Measurements from ENCODE around the gene SAP30L. TPM values are rescaled to one million over a fixed set of nuclear protein-coding genes. Genes with fewer than 3 reads are reported as not detected.

Gene SAP30L
- total and polyA plus RNA-seq, 2 of the 13 experiments (the other 11 are each of a cell fraction or from before 2014, with no cell fraction given) = 27.9 to 37.2 TPM

DNA sequence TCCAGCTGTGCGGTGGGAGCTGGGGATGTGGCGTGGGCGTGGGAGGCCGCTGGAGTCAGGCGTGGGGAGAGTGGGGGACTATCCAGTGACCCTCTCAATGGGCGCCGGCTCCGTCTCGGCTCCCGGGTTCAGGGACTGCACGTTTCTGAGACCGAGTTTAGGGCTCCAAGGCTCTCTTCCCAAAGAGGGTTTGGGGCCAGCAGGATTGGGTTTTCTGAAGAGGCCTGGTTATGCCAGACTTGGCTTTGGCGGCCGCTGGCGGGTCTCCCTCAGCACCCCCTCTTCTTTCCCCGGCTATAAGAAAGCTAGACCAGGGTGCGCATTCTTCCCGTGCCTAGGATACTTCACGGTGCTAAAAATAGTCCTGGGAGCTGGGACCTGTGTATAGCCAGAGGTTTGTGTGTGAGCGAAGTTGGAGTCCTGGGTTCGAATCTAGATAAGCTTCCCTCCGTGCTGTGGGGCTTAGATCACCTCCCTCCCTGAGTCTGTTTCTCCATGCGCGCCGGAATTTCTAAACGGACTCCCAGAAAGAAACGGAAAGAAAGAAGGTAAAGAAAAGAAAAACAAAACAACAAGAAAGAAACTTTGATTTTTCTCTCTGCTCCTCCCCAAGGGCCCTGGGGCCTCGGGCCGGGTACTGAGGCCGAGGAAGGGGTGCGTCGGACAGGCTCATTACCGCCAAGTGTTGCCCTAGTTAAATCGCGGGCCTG is 27.2 kb downstream of the SAP30L start:
- CTCF ChIA-PET (ENCODE audit: low intra/inter-chr PET ratio, low total read pairs) = no interaction called here
- 19% methylated on average over 32 of the region's 35 CpGs for WGBS (ENCODE audit: low lambda C conversion rate)

More for the DNA sequence above, 27.2 kb downstream of the SAP30L start:
- intact Hi-C loops (cut with micrococcal nuclease; ENCODE audit: unreplicated experiment) (no loop called here), in situ Hi-C loops (cut with HindIII; ENCODE audit: extremely low pct_ligation_motif_present, low pct_unique_long_range_greater_than_20kb) (no loop called here)
- DNase-seq (ENCODE audit: low spot score) (no peak), FAIRE-seq (no peak), ATAC-seq (no peak)
- POLR2A ChIA-PET = no interaction called here
- Histone ChIP-seq H3K79me2 (ENCODE audit: insufficient read depth, low read length) (no peaks in the 10 kb centered on the region), H3K4me3 (replicated peaks in 1 of 3; ENCODE audit: insufficient read depth in 1 of 3, low read depth in 2 of 3, low read length in 3 of 3) (no peak overlapping the region), H3K4me1 (ENCODE audit: insufficient read depth, low read length) (peaks cover 26% of the 10 kb centered on the region), H2AFZ (ENCODE audit: low read length) (no peak overlapping the region), H4K20me1 (ENCODE audit: insufficient read depth, low read length) (no peaks in the 10 kb centered on the region), H3K27me3 (ENCODE audit: control insufficient read depth in 1 of 2, insufficient read depth in 2 of 2, low read length in 2 of 2) (peaks cover 7 to 81% of the 10 kb centered on the region in 2 experiments; a peak in 4 of 5 replicates), H3K4me2 (ENCODE audit: low read depth, low read length) (no peak overlapping the region), H3K27ac (ENCODE audit: extremely low read length, insufficient read depth, low read length) (no peak overlapping the region), H3K9ac (ENCODE audit: insufficient read depth, low read depth, low read length) (no peak overlapping the region), H3K9me3 (ENCODE audit: low read length) (no peaks in the 10 kb centered on the region), H3K36me3 (replicated peaks in 1 of 2; ENCODE audit: control insufficient read depth in 1 of 2, insufficient read depth in 2 of 2, low read length in 2 of 2) (no peaks in the 10 kb centered on the region)
- no TSS peak for BruUV-seq (replicated peaks)
- no peak for TF ChIP-seq ZNF547 (CRISPR knock-in tag; IDR thresholded peaks at IDR 0.05)
- TF ChIP-seq NFE2L2 (IDR thresholded peaks at IDR 0.05; ENCODE audit: low read length) = no peak
- TF ChIP-seq PRPF4 (IDR thresholded peaks at IDR 0.05; ENCODE audit: low read depth, low read length, poor library complexity, severe bottlenecking) = no peak
- TF ChIP-seq DMAP1 (CRISPR knock-in tag; IDR thresholded peaks at IDR 0.05) = no peak
- TF ChIP-seq, protein P1, sequence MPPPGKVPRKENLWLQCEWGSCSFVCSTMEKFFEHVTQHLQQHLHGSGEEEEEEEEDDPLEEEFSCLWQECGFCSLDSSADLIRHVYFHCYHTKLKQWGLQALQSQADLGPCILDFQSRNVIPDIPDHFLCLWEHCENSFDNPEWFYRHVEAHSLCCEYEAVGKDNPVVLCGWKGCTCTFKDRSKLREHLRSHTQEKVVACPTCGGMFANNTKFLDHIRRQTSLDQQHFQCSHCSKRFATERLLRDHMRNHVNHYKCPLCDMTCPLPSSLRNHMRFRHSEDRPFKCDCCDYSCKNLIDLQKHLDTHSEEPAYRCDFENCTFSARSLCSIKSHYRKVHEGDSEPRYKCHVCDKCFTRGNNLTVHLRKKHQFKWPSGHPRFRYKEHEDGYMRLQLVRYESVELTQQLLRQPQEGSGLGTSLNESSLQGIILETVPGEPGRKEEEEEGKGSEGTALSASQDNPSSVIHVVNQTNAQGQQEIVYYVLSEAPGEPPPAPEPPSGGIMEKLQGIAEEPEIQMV (CRISPR knock-in tag; IDR thresholded peaks at IDR 0.05; ENCODE audit: low read depth) = no peak
- TF ChIP-seq, protein P2, sequence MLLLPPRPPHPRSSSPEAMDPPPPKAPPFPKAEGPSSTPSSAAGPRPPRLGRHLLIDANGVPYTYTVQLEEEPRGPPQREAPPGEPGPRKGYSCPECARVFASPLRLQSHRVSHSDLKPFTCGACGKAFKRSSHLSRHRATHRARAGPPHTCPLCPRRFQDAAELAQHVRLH (CRISPR knock-in tag; IDR thresholded peaks at IDR 0.05; ENCODE audit: borderline replicate concordance, low read depth) = no peak
- no peak for TF ChIP-seq ZFP36L2 (CRISPR knock-in tag; IDR thresholded peaks at IDR 0.05)
- TF ChIP-seq, protein P3, sequence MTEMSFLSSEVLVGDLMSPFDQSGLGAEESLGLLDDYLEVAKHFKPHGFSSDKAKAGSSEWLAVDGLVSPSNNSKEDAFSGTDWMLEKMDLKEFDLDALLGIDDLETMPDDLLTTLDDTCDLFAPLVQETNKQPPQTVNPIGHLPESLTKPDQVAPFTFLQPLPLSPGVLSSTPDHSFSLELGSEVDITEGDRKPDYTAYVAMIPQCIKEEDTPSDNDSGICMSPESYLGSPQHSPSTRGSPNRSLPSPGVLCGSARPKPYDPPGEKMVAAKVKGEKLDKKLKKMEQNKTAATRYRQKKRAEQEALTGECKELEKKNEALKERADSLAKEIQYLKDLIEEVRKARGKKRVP (CRISPR knock-in tag; IDR thresholded peaks at IDR 0.05) = no peak
- no peak for TF ChIP-seq POLR2AphosphoS5 (IDR thresholded peaks at IDR 0.05; ENCODE audit: low read depth, low read length)
- TF ChIP-seq ZNF3 (CRISPR knock-in tag; IDR thresholded peaks at IDR 0.05) = no peak
- no peak for TF ChIP-seq ZNF205 (CRISPR knock-in tag; IDR thresholded peaks at IDR 0.05)
- no peak for TF ChIP-seq RAD51 (IDR thresholded peaks at IDR 0.05; ENCODE audit: borderline replicate concordance)
- no peak for TF ChIP-seq ZNF543 (CRISPR knock-in tag; IDR thresholded peaks at IDR 0.05)
- no peak for TF ChIP-seq KDM4B (CRISPR knock-in tag; IDR thresholded peaks at IDR 0.05)
- TF ChIP-seq NCOA5 (CRISPR knock-in tag; IDR thresholded peaks at IDR 0.05) = no peak
- TF ChIP-seq SP1 (IDR thresholded peaks at IDR 0.05) = no peak
- TF ChIP-seq SP1 (CRISPR knock-in tag; IDR thresholded peaks at IDR 0.05) = no peak
- TF ChIP-seq, protein P4, sequence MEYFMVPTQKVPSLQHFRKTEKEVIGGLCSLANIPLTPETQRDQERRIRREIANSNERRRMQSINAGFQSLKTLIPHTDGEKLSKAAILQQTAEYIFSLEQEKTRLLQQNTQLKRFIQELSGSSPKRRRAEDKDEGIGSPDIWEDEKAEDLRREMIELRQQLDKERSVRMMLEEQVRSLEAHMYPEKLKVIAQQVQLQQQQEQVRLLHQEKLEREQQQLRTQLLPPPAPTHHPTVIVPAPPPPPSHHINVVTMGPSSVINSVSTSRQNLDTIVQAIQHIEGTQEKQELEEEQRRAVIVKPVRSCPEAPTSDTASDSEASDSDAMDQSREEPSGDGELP (IDR thresholded peaks at IDR 0.05; ENCODE audit: borderline replicate concordance, low read depth) = no peak
- no peak for TF ChIP-seq ZNF670 (CRISPR knock-in tag; IDR thresholded peaks at IDR 0.05; ENCODE audit: borderline replicate concordance)
- no peak for TF ChIP-seq POLR2AphosphoS2 (IDR thresholded peaks at IDR 0.05; ENCODE audit: low read depth, low read length)
- TF ChIP-seq ZNF333 (CRISPR knock-in tag; IDR thresholded peaks at IDR 0.05; ENCODE audit: borderline replicate concordance) = no peak
